C4-2B (cell line): ENCODE data around the gene ODAM.

Source experiments
- H3K27ac ChIP-seq: fragments of 450-650 bp; 2 replicates; pipeline ENCODE4 v1.5.1; 2017
- CTCF ChIP-seq: fragments of 450-650 bp; conservative IDR thresholded peaks from 2 replicates; pipeline ENCODE4 v1.5.1; 2017; ENCODE audit warnings: mild to moderate bottlenecking
- ZFX ChIP-seq: fragments of 450-650 bp; IDR thresholded peaks from 2 replicates; pipeline ENCODE4 v1.6.1; 2017

ODAM gene, protein sequence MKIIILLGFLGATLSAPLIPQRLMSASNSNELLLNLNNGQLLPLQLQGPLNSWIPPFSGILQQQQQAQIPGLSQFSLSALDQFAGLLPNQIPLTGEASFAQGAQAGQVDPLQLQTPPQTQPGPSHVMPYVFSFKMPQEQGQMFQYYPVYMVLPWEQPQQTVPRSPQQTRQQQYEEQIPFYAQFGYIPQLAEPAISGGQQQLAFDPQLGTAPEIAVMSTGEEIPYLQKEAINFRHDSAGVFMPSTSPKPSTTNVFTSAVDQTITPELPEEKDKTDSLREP

DNA sequence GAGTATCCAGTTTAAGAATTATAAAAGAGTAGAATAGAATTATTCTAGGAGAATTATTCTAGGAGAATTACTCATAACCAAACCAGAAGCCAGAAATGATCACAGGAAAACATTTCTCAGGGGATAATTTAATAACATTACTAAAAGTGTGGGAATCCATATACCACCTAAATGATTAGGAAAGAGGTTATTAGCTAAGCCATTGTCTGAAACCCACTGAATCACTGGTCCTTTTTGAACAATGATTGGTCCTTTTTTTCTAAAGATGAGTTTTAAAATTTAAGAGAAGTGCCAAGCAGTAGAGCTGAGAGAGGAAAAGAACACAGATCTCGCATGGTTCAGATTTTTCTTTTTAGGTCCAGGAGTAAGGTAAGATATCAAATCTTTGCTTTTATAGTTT lies at the start of gene ODAM:
Gene ODAM (plus strand): TSS at position 301 of the 400 bp plus-strand sequence. CDS start 819 bp downstream, outside the sequence.
- no peak for TF ChIP-seq ZFX
- TF ChIP-seq CTCF: no peak
- no peak within 1 kb of the TSS for H3K27ac ChIP-seq

DNA sequence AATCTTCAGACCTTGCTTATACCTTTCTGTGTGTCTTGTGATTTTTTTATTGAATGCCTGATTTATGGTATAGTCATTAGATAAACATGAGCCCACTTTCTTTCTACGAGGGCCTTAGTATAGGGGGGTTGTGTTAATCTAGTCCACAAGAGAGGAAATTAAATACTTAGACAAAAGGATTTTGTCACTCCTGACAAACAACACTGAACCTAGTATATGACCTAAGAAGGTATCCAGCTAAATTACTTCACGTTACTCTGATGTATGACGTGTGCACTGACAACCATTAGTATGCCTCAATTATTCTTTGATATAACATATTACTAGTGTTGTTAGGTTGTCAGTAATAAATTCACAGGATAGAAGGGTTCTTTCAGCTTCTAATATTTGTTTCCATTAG lies 44.3 kb upstream of the ODAM start:
- TF ChIP-seq CTCF (no peak), ZFX (no peak)
- H3K27ac ChIP-seq: no peak overlapping the region

DNA sequence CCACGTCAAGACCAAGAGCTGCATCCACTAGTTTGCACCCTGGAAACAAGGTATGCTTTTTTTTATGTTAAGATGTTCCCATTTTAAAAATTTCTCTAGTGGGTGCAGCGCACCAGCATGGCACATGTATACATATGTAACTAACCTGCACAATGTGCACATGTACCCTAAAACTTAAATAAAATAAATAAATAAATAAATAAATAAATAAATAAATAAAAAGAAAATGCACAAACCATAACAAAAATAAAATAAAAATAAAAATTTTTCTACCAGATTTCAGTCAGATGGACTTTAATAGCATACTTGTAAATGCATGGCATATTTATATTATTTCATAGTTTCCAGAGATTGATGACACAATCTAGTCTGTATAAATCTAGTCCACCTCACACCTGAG lies 43.4 kb upstream of the ODAM start:
- TF ChIP-seq CTCF: no peak
- no peak for TF ChIP-seq ZFX
- H3K27ac ChIP-seq: no peak overlapping the region

DNA sequence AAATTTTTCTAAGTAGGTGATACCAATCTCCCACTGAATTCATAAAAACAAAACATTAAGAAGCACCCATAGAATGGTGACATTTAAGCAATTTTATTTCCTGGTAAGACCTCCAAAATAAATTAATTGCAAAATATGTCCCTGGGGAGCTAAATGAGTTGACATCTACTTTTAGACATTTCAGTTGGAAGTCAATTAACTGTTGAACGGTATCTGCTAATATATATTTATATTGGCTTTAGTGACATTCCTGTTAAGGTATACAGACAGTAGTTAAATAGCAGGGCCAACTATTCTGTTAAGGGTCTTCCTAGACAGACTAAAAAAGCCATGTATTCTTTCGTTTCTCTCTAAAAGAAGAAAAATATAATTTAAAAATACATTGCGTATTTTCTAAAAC lies 41.6 kb upstream of the ODAM start, which contains the start of gene PRR27:
Gene PRR27 (plus strand): TSS at position 301 of the 400 bp plus-strand sequence. CDS start 139 bp downstream, outside the sequence.
- no peak within 1 kb of the TSS for H3K27ac ChIP-seq
- TF ChIP-seq ZFX (no peak), CTCF (no peak)

DNA sequence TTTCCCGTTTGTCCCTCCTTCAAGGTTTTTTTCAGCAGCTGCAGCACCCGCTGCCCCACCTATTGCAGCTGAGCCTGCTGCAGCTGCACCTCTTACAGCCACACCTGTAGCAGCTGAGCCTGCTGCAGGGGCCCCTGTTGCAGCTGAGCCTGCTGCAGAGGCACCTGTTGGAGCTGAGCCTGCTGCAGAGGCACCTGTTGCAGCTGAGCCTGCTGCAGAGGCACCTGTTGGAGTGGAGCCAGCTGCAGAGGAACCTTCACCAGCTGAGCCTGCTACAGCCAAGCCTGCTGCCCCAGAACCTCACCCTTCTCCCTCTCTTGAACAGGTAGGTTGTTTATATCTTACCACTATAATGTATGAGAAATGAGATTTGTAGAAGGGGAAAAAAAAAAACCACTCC lies 36.9 kb upstream of the ODAM start:
- TF ChIP-seq CTCF (no peak), ZFX (no peak)
- no peak overlapping the region for H3K27ac ChIP-seq

GRCh38 chr4:70177090-70177489 lies 18.4 kb upstream of the ODAM start:
- TF ChIP-seq CTCF (no peak), ZFX (no peak)
- H3K27ac ChIP-seq: no peak overlapping the region

GRCh38 chr4:70178075-70178660 lies 17.4 kb upstream of the ODAM start:
- TF ChIP-seq ZFX (no peak), CTCF (no peak)
- H3K27ac ChIP-seq: no peak overlapping the region
